HG02678 (cell line): ENCODE measurements around the gene KIF21A.
"Not testable (repeated sequence)": the region's sequence is repeated elsewhere in the genome, so short reads cannot be mapped to it uniquely, and the experiment has no call there.

Experiments used
- ATAC-seq: cut with Tn5 transposase; IDR thresholded peaks from one replicate; pipeline ENCODE4 v1.9.1; 2021; ENCODE audit warnings: mild to moderate bottlenecking, moderate library complexity; ENCODE audit not compliant: unreplicated experiment

Gene KIF21A

GRCh38 chr12:39348523-39348922, 94.4 kb downstream of the KIF21A start:
- no peak for ATAC-seq

DNA sequence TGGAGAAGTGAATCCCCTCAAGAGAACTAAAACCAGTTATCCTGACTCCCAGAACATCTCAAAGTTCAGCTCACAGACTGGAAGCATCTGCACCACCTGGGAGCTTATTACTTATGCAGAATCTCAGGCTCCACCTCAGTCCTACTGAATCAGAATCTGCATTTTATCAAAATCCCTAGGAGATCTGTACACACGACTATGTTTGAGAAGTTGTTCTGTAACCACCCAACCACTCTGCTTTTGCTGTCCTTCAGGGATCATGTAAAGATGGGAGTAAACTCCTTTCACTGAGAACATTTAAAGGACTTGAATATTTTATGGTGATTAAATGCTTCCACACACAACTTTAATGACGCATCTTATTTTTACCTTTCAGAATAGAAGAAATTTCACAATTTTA, 98.0 kb downstream of the KIF21A start:
- ATAC-seq, result no peak

GRCh38 chr12:39343665-39344064, 99.3 kb downstream of the KIF21A start:
- ATAC-seq, result no peak

GRCh38 chr12:39341761-39342160, 101.2 kb downstream of the KIF21A start:
- ATAC-seq, result no peak

DNA sequence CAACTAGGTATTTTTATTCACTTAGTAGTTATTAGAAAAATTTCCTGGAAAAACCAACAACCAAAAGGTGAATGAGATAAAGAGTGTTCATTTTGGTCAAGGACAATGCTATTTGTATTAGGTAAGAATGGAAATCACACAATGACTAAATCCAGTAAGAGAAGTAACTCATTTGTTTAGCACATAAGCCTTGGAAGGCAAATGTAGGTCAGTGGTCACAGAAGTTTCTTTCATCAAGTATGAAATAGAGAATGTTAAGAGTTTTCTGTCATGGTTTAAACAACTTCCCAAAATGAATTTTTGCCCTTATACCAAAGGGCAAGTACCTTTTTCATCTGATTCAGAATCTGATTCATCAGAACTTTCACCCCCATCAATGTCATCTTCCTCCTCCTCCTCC, 101.7 kb downstream of the KIF21A start:
- ATAC-seq, result no peak

- ATAC-seq, result no peak
Observed at GRCh38 chr12:39332661-39333175, 110.2 kb downstream of the KIF21A start.

- ATAC-seq, result no peak
Observed at GRCh38 chr12:39331539-39332261, 111.2 kb downstream of the KIF21A start.

- ATAC-seq, result no peak
Observed at GRCh38 chr12:39329876-39330275, 113.0 kb downstream of the KIF21A start.

GRCh38 chr12:39329018-39329417, 113.9 kb downstream of the KIF21A start:
- ATAC-seq, result no peak

DNA sequence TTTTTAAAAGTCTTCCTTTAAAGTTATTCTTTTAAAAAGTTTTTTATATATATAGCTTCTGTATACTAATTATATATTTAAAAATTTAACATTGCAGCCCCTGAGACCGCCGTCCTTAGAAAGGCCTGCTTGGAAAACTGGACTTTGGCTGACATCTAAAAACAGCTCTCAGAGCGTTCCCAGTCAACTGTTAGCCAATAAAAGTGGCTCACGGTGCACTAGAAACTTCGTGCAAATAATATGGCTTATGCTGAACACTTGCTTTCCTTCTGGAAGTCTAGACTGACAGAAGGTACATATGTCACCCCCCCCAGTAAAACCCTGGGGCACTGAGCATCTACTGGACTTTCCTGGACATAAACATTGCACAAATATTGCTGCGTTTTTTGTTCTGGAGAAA, 115.0 kb downstream of the KIF21A start:
- no peak for ATAC-seq

DNA sequence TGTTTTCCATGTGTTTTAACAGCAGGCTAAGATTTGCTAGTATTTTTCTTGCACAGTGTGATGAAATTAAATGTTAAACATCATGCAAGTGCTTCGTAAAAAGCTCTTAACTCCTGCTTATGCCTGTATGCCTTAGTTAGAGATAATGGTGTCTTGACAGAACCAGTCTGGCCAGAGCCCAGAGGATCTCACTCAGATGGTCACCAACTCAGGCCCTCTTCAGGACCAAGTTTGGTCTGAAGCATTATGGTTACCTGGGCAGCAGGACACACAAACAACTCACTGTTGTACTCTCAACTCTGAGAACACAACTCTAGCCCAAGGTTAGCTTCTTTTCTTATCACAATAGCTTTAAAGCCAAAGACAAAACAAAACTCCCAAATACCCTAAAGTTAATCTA, 115.4 kb downstream of the KIF21A start:
- ATAC-seq, result no peak

- ATAC-seq, result no peak
Observed at GRCh38 chr12:39319180-39319579, 123.7 kb downstream of the KIF21A start.

GRCh38 chr12:39314547-39314946, 128.4 kb downstream of the KIF21A start:
- no peak for ATAC-seq

DNA sequence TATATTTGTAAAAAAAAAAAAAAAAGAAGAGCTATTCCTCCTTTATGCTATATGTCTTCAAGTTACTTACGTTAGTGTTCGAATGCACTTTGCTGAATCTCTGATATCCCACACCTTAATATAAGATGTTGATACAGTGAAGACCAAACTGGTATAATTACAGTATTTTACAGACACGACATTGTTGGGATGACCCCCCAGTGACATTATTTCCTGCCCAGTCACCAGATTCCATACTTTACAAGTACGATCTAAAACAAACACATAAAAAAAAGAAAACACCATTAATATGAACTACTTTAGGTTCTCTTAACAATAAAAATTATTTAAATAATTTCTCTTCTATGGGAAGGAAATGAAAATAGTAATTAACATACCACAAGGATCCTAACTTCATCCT, 133.4 kb downstream of the KIF21A start:
- ATAC-seq, result no peak

- no peak for ATAC-seq
Observed at GRCh38 chr12:39301422-39301821, 141.5 kb downstream of the KIF21A start.

DNA sequence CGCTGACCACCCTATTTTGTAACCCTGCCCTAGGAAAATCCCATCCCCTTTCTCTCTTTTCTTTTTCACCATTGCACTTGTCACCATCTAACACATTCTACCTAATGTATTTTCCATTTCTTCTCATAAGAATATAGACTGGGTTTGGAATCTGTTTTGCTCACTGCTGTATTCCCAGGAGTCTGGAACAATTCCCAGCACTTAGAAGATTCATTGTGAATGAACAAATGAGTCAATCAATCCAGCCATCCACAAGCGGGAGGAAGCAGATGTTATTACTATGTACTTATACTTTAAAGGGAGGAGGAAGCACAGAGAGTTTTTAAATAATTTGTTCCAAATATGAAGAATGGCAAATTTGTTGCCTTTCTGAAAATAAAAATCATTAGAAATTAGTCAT, 142.1 kb downstream of the KIF21A start:
- ATAC-seq, result no peak

DNA sequence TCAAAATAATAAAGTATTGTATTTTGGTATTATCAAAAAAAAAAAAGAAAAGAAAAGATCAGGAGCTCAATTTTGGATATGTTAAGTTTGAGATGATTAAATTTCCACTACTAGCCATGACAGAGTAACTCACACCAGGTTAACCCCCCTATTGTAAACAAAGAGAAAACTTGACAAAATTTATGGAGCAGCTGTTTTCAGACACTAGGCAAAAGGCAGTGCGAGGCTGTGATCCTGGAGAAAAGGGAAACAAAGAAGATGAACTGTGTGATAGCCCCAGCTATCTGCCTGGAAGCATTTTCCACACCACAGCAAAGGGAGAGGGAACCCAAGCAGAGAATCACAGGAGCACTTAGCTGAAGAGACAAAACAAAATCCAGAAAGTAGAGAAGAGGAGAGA, 145.0 kb downstream of the KIF21A start:
- no peak for ATAC-seq

DNA sequence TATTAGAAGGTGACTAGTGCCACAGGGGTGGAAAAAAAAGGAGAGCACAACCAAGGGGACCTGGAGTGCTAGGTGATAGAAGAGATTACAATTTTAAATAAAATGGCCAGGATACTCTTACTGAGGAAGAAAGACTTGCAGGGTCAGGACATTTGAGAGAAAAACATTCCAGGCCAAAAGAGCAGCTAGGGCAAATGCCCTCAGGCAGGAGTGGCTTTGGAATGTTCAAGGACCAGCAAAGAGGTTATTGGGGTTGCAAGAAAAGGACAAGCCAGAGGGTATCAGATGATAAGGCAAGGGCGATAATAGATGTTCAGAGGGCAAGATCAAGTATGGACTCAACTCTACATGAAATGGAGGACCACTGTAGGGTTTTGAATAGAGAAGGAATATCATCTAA, 146.4 kb downstream of the KIF21A start:
- ATAC-seq, result no peak

DNA sequence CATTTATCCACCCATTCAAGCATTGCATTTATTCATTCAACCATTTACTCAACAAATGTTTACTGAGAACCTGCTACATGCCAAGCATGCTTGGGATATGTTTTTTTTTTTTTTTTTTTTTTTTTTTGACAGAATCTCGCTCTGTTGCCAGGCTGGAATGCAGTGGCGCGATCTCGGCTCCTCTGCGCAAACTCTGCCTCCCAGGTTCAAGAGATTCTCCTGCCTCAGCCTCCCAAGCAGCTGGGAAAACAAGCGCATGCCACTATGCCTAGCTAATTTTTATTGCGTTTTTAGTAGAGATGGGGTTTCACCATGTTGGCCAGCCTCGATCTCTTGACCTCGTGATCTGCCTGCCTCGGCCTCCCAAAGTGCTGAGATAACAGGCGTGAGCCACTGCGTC, 147.3 kb downstream of the KIF21A start:
- not testable (repeated sequence) for ATAC-seq

GRCh38 chr12:39294715-39295114, 148.2 kb downstream of the KIF21A start:
- ATAC-seq, result no peak

- no peak for ATAC-seq
Observed at GRCh38 chr12:39292125-39292630, 150.7 kb downstream of the KIF21A start.

DNA sequence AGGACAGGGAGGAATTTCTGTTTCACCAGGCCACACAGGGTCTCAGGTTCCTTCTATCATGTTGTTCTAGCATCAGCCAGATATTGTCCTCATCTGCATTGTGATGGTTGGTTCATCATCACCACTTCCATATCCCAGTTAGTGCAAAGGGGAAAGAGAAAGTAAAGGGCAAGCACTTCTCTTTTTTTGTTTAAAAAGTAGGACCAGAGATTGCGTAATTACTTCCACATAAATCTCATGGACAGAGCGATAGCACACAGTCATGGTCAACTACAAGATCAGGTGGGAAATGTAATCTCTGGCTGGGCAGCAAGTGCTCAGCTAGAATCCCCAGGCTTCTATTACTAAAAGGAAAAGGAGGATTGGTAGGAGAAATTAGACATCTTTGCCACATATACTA, 155.1 kb downstream of the KIF21A start:
- no peak for ATAC-seq

GRCh38 chr12:39287409-39287808, 155.5 kb downstream of the KIF21A start:
- ATAC-seq, result no peak
